ENCODE results near the gene KRTAP4-7.
"Not testable (repeated sequence)": the region's sequence is repeated elsewhere in the genome, so short reads cannot be mapped to it uniquely, and the experiment has no call there.

The KRTAP4-7 gene

GRCh38 chr17:41049110-41049509, 34.8 kb upstream of the KRTAP4-7 start:
- Histone ChIP-seq H3K4ac (ENCODE audit: low read depth in 1 of 2, low read length in 2 of 2) (no peak overlapping the region), H2AK5ac (ENCODE audit: low read length, severe bottlenecking) (no peak overlapping the region), H3K18ac (ENCODE audit: low read depth in 1 of 2, low read length in 2 of 2) (no peak overlapping the region), H3K4me1 (ENCODE audit: control insufficient read depth, insufficient read depth, low read depth, low read length) (peaks cover 8% of the 10 kb centered on the region), H3K4me2 (ENCODE audit: low read length, poor library complexity, severe bottlenecking) (peak overlapping the region; percentile 3), H4K8ac (ENCODE audit: low read length) (no peak overlapping the region), H4K91ac (ENCODE audit: low read length) (no peak overlapping the region), H2BK5ac (ENCODE audit: low read depth, low read length, poor library complexity, severe bottlenecking) (no peak overlapping the region), H2BK12ac (ENCODE audit: low read length in 2 of 2) (no peak overlapping the region), H3K9ac (ENCODE audit: low read length) (peak overlapping the region; percentile 7), H3K36me3 (ENCODE audit: control insufficient read depth in 1 of 2, insufficient read depth in 2 of 2, low read depth in 1 of 2, low read length in 2 of 2) (no peaks in the 10 kb centered on the region), H3K27me3 (ENCODE audit: control insufficient read depth in 1 of 2, insufficient read depth in 1 of 2, low read length in 2 of 2) (no peaks in the 10 kb centered on the region), H3K14ac (ENCODE audit: low read length in 2 of 2) (no peak overlapping the region), H3K27ac (ENCODE audit: low read length, poor library complexity, severe bottlenecking) (peak overlapping the region; percentile 57), H2BK120ac (ENCODE audit: low read depth, low read length) (no peak overlapping the region), H3K9me3 (ENCODE audit: control insufficient read depth, low read length) (no peaks in the 10 kb centered on the region), H2BK15ac (ENCODE audit: low read depth, poor library complexity, severe bottlenecking) (no peak overlapping the region), H3K79me1 (replicated peaks; ENCODE audit: low read length, poor library complexity, severe bottlenecking) (no peaks in the 10 kb centered on the region), H2AFZ (ENCODE audit: low read depth, low read length) (no peak overlapping the region), H3K4me3 (ENCODE audit: insufficient read depth in 1 of 2, low read depth in 1 of 2, low read length in 2 of 2) (no peak overlapping the region), H3K23ac (ENCODE audit: low read length in 2 of 2) (no peak overlapping the region)
- DNase-seq = peak; percentile 78
- WGBS = 20% methylated on average over 2 of the region's 2 CpGs

GRCh38 chr17:41052566-41052965, 31.4 kb upstream of the KRTAP4-7 start:
- Histone ChIP-seq H3K27me3 (ENCODE audit: control insufficient read depth in 1 of 2, insufficient read depth in 1 of 2, low read length in 2 of 2) (no peaks in the 10 kb centered on the region), H4K8ac (ENCODE audit: low read length) (no peak overlapping the region), H3K27ac (ENCODE audit: low read length, poor library complexity, severe bottlenecking) (no peak overlapping the region), H3K4me1 (ENCODE audit: control insufficient read depth, insufficient read depth, low read depth, low read length) (peaks cover 5% of the 10 kb centered on the region), H2AFZ (ENCODE audit: low read depth, low read length) (no peak overlapping the region), H3K4me2 (ENCODE audit: low read length, poor library complexity, severe bottlenecking) (no peak overlapping the region), H3K9ac (ENCODE audit: low read length) (no peak overlapping the region), H3K79me1 (replicated peaks; ENCODE audit: low read length, poor library complexity, severe bottlenecking) (no peaks in the 10 kb centered on the region), H3K18ac (ENCODE audit: low read depth in 1 of 2, low read length in 2 of 2) (no peak overlapping the region), H3K4ac (ENCODE audit: low read depth in 1 of 2, low read length in 2 of 2) (no peak overlapping the region), H3K23ac (ENCODE audit: low read length in 2 of 2) (no peak overlapping the region), H3K4me3 (ENCODE audit: insufficient read depth in 1 of 2, low read depth in 1 of 2, low read length in 2 of 2) (no peak overlapping the region), H4K91ac (ENCODE audit: low read length) (no peak overlapping the region), H2BK5ac (ENCODE audit: low read depth, low read length, poor library complexity, severe bottlenecking) (no peak overlapping the region), H2BK12ac (ENCODE audit: low read length in 2 of 2) (no peak overlapping the region), H2AK5ac (ENCODE audit: low read length, severe bottlenecking) (no peak overlapping the region), H2BK120ac (ENCODE audit: low read depth, low read length) (no peak overlapping the region), H3K36me3 (ENCODE audit: control insufficient read depth in 1 of 2, insufficient read depth in 2 of 2, low read depth in 1 of 2, low read length in 2 of 2) (no peaks in the 10 kb centered on the region), H3K9me3 (ENCODE audit: control insufficient read depth, low read length) (no peaks in the 10 kb centered on the region), H2BK15ac (ENCODE audit: low read depth, poor library complexity, severe bottlenecking) (no peak overlapping the region), H3K14ac (ENCODE audit: low read length in 2 of 2) (no peak overlapping the region)
- no peak for DNase-seq

- WGBS = 93% methylated on average over 4 of the region's 4 CpGs
- Histone ChIP-seq H2AK5ac (ENCODE audit: low read length, severe bottlenecking) (no peak overlapping the region), H3K4me1 (ENCODE audit: control insufficient read depth, insufficient read depth, low read depth, low read length) (peaks cover 2% of the 10 kb centered on the region), H3K79me1 (replicated peaks; ENCODE audit: low read length, poor library complexity, severe bottlenecking) (no peaks in the 10 kb centered on the region), H3K9me3 (ENCODE audit: control insufficient read depth, low read length) (no peaks in the 10 kb centered on the region), H3K36me3 (ENCODE audit: control insufficient read depth in 1 of 2, insufficient read depth in 2 of 2, low read depth in 1 of 2, low read length in 2 of 2) (no peaks in the 10 kb centered on the region), H2AFZ (ENCODE audit: low read depth, low read length) (no peak overlapping the region), H3K27me3 (ENCODE audit: control insufficient read depth in 1 of 2, insufficient read depth in 1 of 2, low read length in 2 of 2) (no peaks in the 10 kb centered on the region), H2BK12ac (ENCODE audit: low read length in 2 of 2) (no peak overlapping the region), H3K23ac (ENCODE audit: low read length in 2 of 2) (no peak overlapping the region), H3K27ac (ENCODE audit: low read length, poor library complexity, severe bottlenecking) (no peak overlapping the region), H4K8ac (ENCODE audit: low read length) (no peak overlapping the region), H3K14ac (ENCODE audit: low read length in 2 of 2) (no peak overlapping the region), H3K4me2 (ENCODE audit: low read length, poor library complexity, severe bottlenecking) (no peak overlapping the region), H2BK120ac (ENCODE audit: low read depth, low read length) (no peak overlapping the region), H2BK15ac (ENCODE audit: low read depth, poor library complexity, severe bottlenecking) (no peak overlapping the region), H2BK5ac (ENCODE audit: low read depth, low read length, poor library complexity, severe bottlenecking) (no peak overlapping the region), H3K4ac (ENCODE audit: low read depth in 1 of 2, low read length in 2 of 2) (no peak overlapping the region), H3K4me3 (ENCODE audit: insufficient read depth in 1 of 2, low read depth in 1 of 2, low read length in 2 of 2) (no peak overlapping the region), H4K91ac (ENCODE audit: low read length) (no peak overlapping the region), H3K18ac (ENCODE audit: low read depth in 1 of 2, low read length in 2 of 2) (no peak overlapping the region), H3K9ac (ENCODE audit: low read length) (no peak overlapping the region)
- no peak for DNase-seq
Observed at GRCh38 chr17:41054025-41054424, 29.9 kb upstream of the KRTAP4-7 start.

GRCh38 chr17:41054556-41054955, 29.4 kb upstream of the KRTAP4-7 start:
- not testable (repeated sequence) for H3K14ac ChIP-seq (ENCODE audit: low read length in 2 of 2); H2BK5ac ChIP-seq (ENCODE audit: low read depth, low read length, poor library complexity, severe bottlenecking)

More at GRCh38 chr17:41054556-41054955, 29.4 kb upstream of the KRTAP4-7 start:
- not testable (repeated sequence) for H3K36me3 ChIP-seq (ENCODE audit: control insufficient read depth in 1 of 2, insufficient read depth in 2 of 2, low read depth in 1 of 2, low read length in 2 of 2); H3K4me1 ChIP-seq (ENCODE audit: control insufficient read depth, insufficient read depth, low read depth, low read length); H2BK15ac ChIP-seq (ENCODE audit: low read depth, poor library complexity, severe bottlenecking); H3K79me1 ChIP-seq (replicated peaks; ENCODE audit: low read length, poor library complexity, severe bottlenecking); H3K27ac ChIP-seq (ENCODE audit: low read length, poor library complexity, severe bottlenecking); H4K91ac ChIP-seq (ENCODE audit: low read length); H3K4ac ChIP-seq (ENCODE audit: low read depth in 1 of 2, low read length in 2 of 2); H2AK5ac ChIP-seq (ENCODE audit: low read length, severe bottlenecking); H3K18ac ChIP-seq (ENCODE audit: low read depth in 1 of 2, low read length in 2 of 2); H3K4me2 ChIP-seq (ENCODE audit: low read length, poor library complexity, severe bottlenecking); H3K9me3 ChIP-seq (ENCODE audit: control insufficient read depth, low read length); H2AFZ ChIP-seq (ENCODE audit: low read depth, low read length); H4K8ac ChIP-seq (ENCODE audit: low read length); H3K27me3 ChIP-seq (ENCODE audit: control insufficient read depth in 1 of 2, insufficient read depth in 1 of 2, low read length in 2 of 2); H3K23ac ChIP-seq (ENCODE audit: low read length in 2 of 2); H2BK12ac ChIP-seq (ENCODE audit: low read length in 2 of 2); H3K4me3 ChIP-seq (ENCODE audit: insufficient read depth in 1 of 2, low read depth in 1 of 2, low read length in 2 of 2); H3K9ac ChIP-seq (ENCODE audit: low read length); DNase-seq; H2BK120ac ChIP-seq (ENCODE audit: low read depth, low read length)
- WGBS = 75% methylated on average over 7 of the region's 9 CpGs

All from mesenchymal stem cell (in vitro differentiated cells and primary cell).